ENCODE measurements around the gene SOX6. TPM values are rescaled to one million over a fixed set of nuclear protein-coding genes. Genes with fewer than 3 reads are reported as not detected.

Gene SOX6
- total RNA-seq, 1 experiment from 2014 or later: 5.1 TPM

- H3K36me3 ChIP-seq (ENCODE audit: low read depth): no peaks in the 10 kb centered on the region
- no peaks in the 10 kb centered on the region for H3K9me2 ChIP-seq (ENCODE audit: insufficient read depth)
- no peaks in the 10 kb centered on the region for H3F3A ChIP-seq (ENCODE audit: insufficient read depth, low read depth)
- no peak overlapping the region for H2AFZ ChIP-seq
- DNase-seq: no peak
- H3K9me3 ChIP-seq (ENCODE audit: insufficient read depth, low read depth): no peaks in the 10 kb centered on the region
- BruUV-seq (replicated peaks): no TSS peak
- no peaks in the 10 kb centered on the region for H3K27me3 ChIP-seq (ENCODE audit: insufficient read depth, low read depth)
- ChIA-PET POLR2A (ENCODE audit: unreplicated experiment) (no interaction called here), CTCF (no interaction called here)
- H3K79me2 ChIP-seq (ENCODE audit: low read depth): no peaks in the 10 kb centered on the region
- TF ChIP-seq CTCF (conservative IDR thresholded peaks at IDR 0.05) (no peak), EZH2 (IDR thresholded peaks at IDR 0.05; ENCODE audit: low read depth) (no peak)
- intact Hi-C loops (cut with micrococcal nuclease; ENCODE audit: unreplicated experiment): no loop called here
- H4K20me1 ChIP-seq (ENCODE audit: insufficient read depth): no peaks in the 10 kb centered on the region
- H3K4me2 ChIP-seq: no peak overlapping the region
- no peak overlapping the region for H3K4me3 ChIP-seq
- no peak overlapping the region for H3K27ac ChIP-seq
- no peaks in the 10 kb centered on the region for H3K4me1 ChIP-seq (replicated peaks; ENCODE audit: insufficient read depth)
Measured at GRCh38 chr11:15944460-15944859, 411.9 kb downstream of the SOX6 start.

- H3K79me2 ChIP-seq (ENCODE audit: low read depth): no peaks in the 10 kb centered on the region
- TF ChIP-seq CTCF (conservative IDR thresholded peaks at IDR 0.05) (no peak), EZH2 (IDR thresholded peaks at IDR 0.05; ENCODE audit: low read depth) (no peak)
- H3K9me2 ChIP-seq (ENCODE audit: insufficient read depth): no peaks in the 10 kb centered on the region
- no peak overlapping the region for H3K27ac ChIP-seq
- BruUV-seq (replicated peaks): no TSS peak
- no peak overlapping the region for H2AFZ ChIP-seq
- DNase-seq: no peak
- H3K4me1 ChIP-seq (replicated peaks; ENCODE audit: insufficient read depth): no peaks in the 10 kb centered on the region
- POLR2A ChIA-PET (ENCODE audit: unreplicated experiment): no interaction called here
- intact Hi-C loops (cut with micrococcal nuclease; ENCODE audit: unreplicated experiment): no loop called here
- no peaks in the 10 kb centered on the region for H3F3A ChIP-seq (ENCODE audit: insufficient read depth, low read depth)
- CTCF ChIA-PET: no interaction called here
- H3K4me2 ChIP-seq: no peak overlapping the region
- no peaks in the 10 kb centered on the region for H3K9me3 ChIP-seq (ENCODE audit: insufficient read depth, low read depth)
- no peak overlapping the region for H3K4me3 ChIP-seq
- H3K27me3 ChIP-seq (ENCODE audit: insufficient read depth, low read depth): no peaks in the 10 kb centered on the region
- H4K20me1 ChIP-seq (ENCODE audit: insufficient read depth): no peaks in the 10 kb centered on the region
- H3K36me3 ChIP-seq (ENCODE audit: low read depth): no peaks in the 10 kb centered on the region
Measured at GRCh38 chr11:15943418-15944197, 412.7 kb downstream of the SOX6 start.

DNA sequence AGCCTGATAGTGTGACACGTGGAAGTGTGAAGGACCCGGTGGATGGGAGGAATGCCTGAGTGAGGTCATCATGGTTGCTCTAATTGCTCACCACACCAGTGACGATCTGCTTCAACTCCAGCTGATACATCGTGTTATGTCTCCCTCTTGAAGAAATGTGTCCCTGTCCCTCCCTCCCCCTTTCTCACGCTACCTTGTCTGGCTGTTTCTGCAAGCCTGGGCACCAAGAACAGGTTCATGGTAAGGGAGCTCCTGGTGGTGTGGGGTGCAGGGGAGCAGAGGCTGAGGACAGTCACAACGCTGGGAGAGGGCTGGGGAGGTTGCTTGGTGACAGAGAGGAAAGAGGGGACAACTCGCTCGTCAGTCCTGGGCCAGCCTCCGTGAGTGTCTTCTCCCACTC, 413.4 kb downstream of the SOX6 start:
- Histone ChIP-seq H3K9me2 (ENCODE audit: insufficient read depth) (no peaks in the 10 kb centered on the region), H3K27ac (no peak overlapping the region), H3K4me3 (no peak overlapping the region), H3K27me3 (ENCODE audit: insufficient read depth, low read depth) (no peaks in the 10 kb centered on the region), H3K4me2 (no peak overlapping the region), H3K4me1 (replicated peaks; ENCODE audit: insufficient read depth) (no peaks in the 10 kb centered on the region), H3K36me3 (ENCODE audit: low read depth) (no peaks in the 10 kb centered on the region), H2AFZ (no peak overlapping the region), H3F3A (ENCODE audit: insufficient read depth, low read depth) (no peaks in the 10 kb centered on the region), H3K9me3 (ENCODE audit: insufficient read depth, low read depth) (no peaks in the 10 kb centered on the region), H3K79me2 (ENCODE audit: low read depth) (no peaks in the 10 kb centered on the region), H4K20me1 (ENCODE audit: insufficient read depth) (no peaks in the 10 kb centered on the region)
- TF ChIP-seq CTCF (conservative IDR thresholded peaks at IDR 0.05) (no peak), EZH2 (IDR thresholded peaks at IDR 0.05; ENCODE audit: low read depth) (no peak)
- ChIA-PET CTCF (no interaction called here), POLR2A (ENCODE audit: unreplicated experiment) (no interaction called here)
- intact Hi-C loops (cut with micrococcal nuclease; ENCODE audit: unreplicated experiment): no loop called here
- BruUV-seq (replicated peaks): no TSS peak
- no peak for DNase-seq
